K562 (cell line): ENCODE measurements around the gene DNAJC30. TPM values are rescaled to one million over a fixed set of nuclear protein-coding genes. Genes with fewer than 3 reads are reported as not detected.

Source experiments
- ADNP ChIP-seq: fragments of 200-800 bp; sonication (Bioruptor generic); IDR thresholded peaks from 2 replicates; pipeline ENCODE4 v1.6.1; 2016; ENCODE audit warnings: missing genetic modification characterization, missing compliant biosample characterization
- CBX3 ChIP-seq, 2 experiments: IDR thresholded peaks; 1 replicate in 1 of 2; 2 replicates in 1 of 2; pipeline ENCODE4 v1.6.1; 2012; ENCODE audit warnings: inconsistent platforms in 2 of 2, low read length in 2 of 2, borderline replicate concordance in 1 of 2, control low read depth in 1 of 2
- FIP1L1 ChIP-seq: fragments of 200-400 bp; formaldehyde crosslinking; IDR thresholded peaks from 2 replicates; pipeline ENCODE4 v1.6.1; 2018; ENCODE audit warnings: mild to moderate bottlenecking, low read depth, low read length; ENCODE audit not compliant: poor library complexity, severe bottlenecking
- GTF2A2 ChIP-seq: IDR thresholded peaks from 2 replicates; pipeline ENCODE4 v1.6.1; 2016; ENCODE audit warnings: mild to moderate bottlenecking, missing genetic modification characterization, missing compliant biosample characterization
- HDAC6 ChIP-seq: IDR thresholded peaks from 2 replicates; pipeline ENCODE4 v1.6.1; 2012; ENCODE audit warnings: low read depth, mild to moderate bottlenecking, control low read depth, inconsistent platforms, low read length, moderate library complexity
- HMGN3 ChIP-seq: IDR thresholded peaks from 2 replicates; pipeline ENCODE4 v1.6.1; 2011; ENCODE audit warnings: borderline replicate concordance, low read depth, mild to moderate bottlenecking, mixed read lengths, low read length; ENCODE audit not compliant: insufficient read length; ENCODE audit errors: extremely low read depth
- HSF4 ChIP-seq: fragments of 250-450 bp; sonication (Bioruptor Pico); IDR thresholded peaks from 2 replicates; pipeline ENCODE4 v2.1.2; 2022; ENCODE audit warnings: mild to moderate bottlenecking, moderate library complexity, borderline replicate concordance
- MITF ChIP-seq: IDR thresholded peaks from 2 replicates; pipeline ENCODE4 v1.6.1; 2014; ENCODE audit warnings: antibody characterized with exemption
- NCOA1 ChIP-seq: fragments of 450-650 bp; IDR thresholded peaks from 2 replicates; pipeline ENCODE4 v1.6.1; 2016; ENCODE audit warnings: low read depth
- NEUROD1 ChIP-seq: fragments of 150-350 bp; IDR thresholded peaks from 2 replicates; pipeline ENCODE4 v1.6.1; 2014; ENCODE audit warnings: borderline replicate concordance, low read length, low read depth; ENCODE audit not compliant: partially characterized antibody
- NR3C1 ChIP-seq: sonication (generic); formaldehyde crosslinking; IDR thresholded peaks from 2 replicates; pipeline ENCODE4 v1.8.1; 2022; ENCODE audit warnings: missing genetic modification reagents
- PREB ChIP-seq: sonication (generic); formaldehyde crosslinking; IDR thresholded peaks from 2 replicates; pipeline ENCODE4 v1.8.1; 2023; ENCODE audit warnings: mild to moderate bottlenecking, missing genetic modification reagents
- PURB ChIP-seq: sonication (generic); formaldehyde crosslinking; IDR thresholded peaks from 2 replicates; pipeline ENCODE4 v1.9.0; 2021; ENCODE audit warnings: low read depth, mild to moderate bottlenecking, missing genetic modification reagents
- RBM14 ChIP-seq: fragments of 200-400 bp; formaldehyde crosslinking; IDR thresholded peaks from 2 replicates; pipeline ENCODE4 v1.6.1; 2018; ENCODE audit warnings: low read depth, mild to moderate bottlenecking, low read length, moderate library complexity, borderline replicate concordance; ENCODE audit not compliant: insufficient read depth
- RUNX1 ChIP-seq: sonication (generic); IDR thresholded peaks from 2 replicates; pipeline ENCODE4 v1.6.1; 2016; ENCODE audit warnings: antibody characterized with exemption, low read depth
- SMARCA4 ChIP-seq: fragments of 450-650 bp; IDR thresholded peaks from 2 replicates; pipeline ENCODE4 v1.6.1; 2016
- SMARCC2 ChIP-seq: fragments of 450-650 bp; IDR thresholded peaks from 2 replicates; pipeline ENCODE4 v1.6.1; 2017; ENCODE audit warnings: antibody characterized with exemption, moderate library complexity, mild to moderate bottlenecking, low read depth
- SUPT5H ChIP-seq: fragments of 450-650 bp; IDR thresholded peaks from 2 replicates; pipeline ENCODE4 v1.6.1; 2016
- TBP ChIP-seq: optimal IDR thresholded peaks from 2 replicates; pipeline ENCODE3; 2011; ENCODE audit warnings: low read depth, low read length, improper control_type of control experiment
- VEZF1 ChIP-seq: fragments of 200-800 bp; sonication (Bioruptor generic); IDR thresholded peaks from 2 replicates; pipeline ENCODE4 v1.6.1; 2017; ENCODE audit warnings: missing genetic modification characterization, missing compliant biosample characterization
- ZNF133 ChIP-seq: fragments of 250-450 bp; sonication (Bioruptor Pico); IDR thresholded peaks from 2 replicates; pipeline ENCODE4 v1.4.0; 2020; ENCODE audit warnings: mild to moderate bottlenecking
- ZNF232 ChIP-seq: sonication (generic); formaldehyde crosslinking; IDR thresholded peaks from 2 replicates; pipeline ENCODE4 v1.8.0; 2022; ENCODE audit warnings: mild to moderate bottlenecking, missing genetic modification reagents
- ZNF277 ChIP-seq: fragments of 250-450 bp; sonication (Bioruptor Pico); IDR thresholded peaks from 2 replicates; pipeline ENCODE4 v1.8.0; 2022; ENCODE audit warnings: inconsistent platforms, mild to moderate bottlenecking, moderate library complexity, borderline replicate concordance
- ZNF324 ChIP-seq: fragments of 250-450 bp; sonication (Bioruptor Pico); IDR thresholded peaks from 2 replicates; pipeline ENCODE4 v1.4.0; 2020; ENCODE audit warnings: mild to moderate bottlenecking
- polyA plus RNA-seq, 8 experiments: library from polyadenylated mRNA; depleted of rRNA in 4 of 8; stranded (reverse) in 5 of 8; unstranded in 3 of 8; fragments of >200 nt; fragmentation: Nextera tagmentation in 2 of 8; fragmentation: Illumina TruSeq in 1 of 8; extraction: Ambion mirVana in 2 of 8; extraction: Trizol in 1 of 8; gene quantifications; 2 replicates each; pipeline versions ENCODE4 v1.2.1 to v1.2.3, GENCODE V29; 2011 to 2014; ENCODE audit warnings: inconsistent platforms in 1 of 8, missing spikeins in 1 of 8
- total RNA-seq, 7 experiments: library from RNA; depleted of rRNA in 6 of 7; stranded (reverse); fragments of >200 nt in 6 of 7; fragmentation: Illumina TruSeq in 2 of 7; extraction: Trizol in 2 of 7; gene quantifications; 2 replicates each; pipeline versions ENCODE4 v1.2.1 to v1.2.3, GENCODE V29; 2011 to 2021; ENCODE audit warnings: low replicate concordance in 1 of 7

The DNAJC30 gene
- total and polyA plus RNA-seq, 9 of the 15 experiments (the other 6 are each of a cell fraction or from before 2014, with no cell fraction given) = 1.1 to 11.3 (median 4.6) TPM

- TF ChIP-seq VEZF1 (peak; percentile 87), HSF4 (no peak), ZNF324 (CRISPR knock-in tag) (no peak), PURB (CRISPR knock-in tag) (no peak), ZNF277 (no peak), RBM14 (no peak), NEUROD1 (peak; percentile 70), HDAC6 (no peak), PREB (peak; percentile 90; the same call in 1 of the 2 replicates), RUNX1 (no peak), SMARCC2 (no peak), NR3C1 (CRISPR knock-in tag) (no peak), CBX3 (IDR thresholded peaks at IDR 0.05; ENCODE audit: borderline replicate concordance in 1 of 2, low read length in 2 of 2) (no peak), ZNF232 (CRISPR knock-in tag) (0 out of 2 replicates have a peak, but pooled peaks have one; percentile 11), MITF (no peak), NCOA1 (no peak), HMGN3 (peak; percentile 78), ADNP (tag) (no peak), TBP (peak; percentile 95), ZNF133 (CRISPR knock-in tag) (no peak), GTF2A2 (tag) (0 out of 2 replicates have a peak, but pooled peaks have one; percentile 8), FIP1L1 (peak; percentile 68), SMARCA4 (no peak), SUPT5H (peak; percentile 92)
Observed at GRCh38 chr7:73683056-73683787, at the start of gene DNAJC30, which contains the start of gene BUD23 (continued).
